GM13977 (cell line): ENCODE measurements around the gene ATXN2L.
"Not testable (repeated sequence)": the region's sequence is repeated elsewhere in the genome, so short reads cannot be mapped to it uniquely, and the experiment has no call there.

Experiments used
- DNase-seq: peaks from one replicate; pipeline ENCODE4 v3.0.0; 2012; ENCODE audit warnings: low spot score
- in situ Hi-C: fragments of 300-500 bp; cut with MboI; formaldehyde crosslinking; loops from one replicate; pipeline ENCODE4 v1.12.0; 2022; ENCODE audit warnings: low sequenced_read_pairs, low pct_unique_long_range_greater_than_20kb, mixed read lengths, inconsistent platforms; ENCODE audit not compliant: unreplicated experiment
- TF ChIP-seq, protein P1 (sequence below): IDR thresholded peaks from 2 replicates; pipeline ENCODE4 v1.5.1; 2012; ENCODE audit warnings: mild to moderate bottlenecking, control low read depth; ENCODE audit not compliant: insufficient read depth; ENCODE audit errors: extremely low read depth, missing control alignments

Gene ATXN2L

DNA sequence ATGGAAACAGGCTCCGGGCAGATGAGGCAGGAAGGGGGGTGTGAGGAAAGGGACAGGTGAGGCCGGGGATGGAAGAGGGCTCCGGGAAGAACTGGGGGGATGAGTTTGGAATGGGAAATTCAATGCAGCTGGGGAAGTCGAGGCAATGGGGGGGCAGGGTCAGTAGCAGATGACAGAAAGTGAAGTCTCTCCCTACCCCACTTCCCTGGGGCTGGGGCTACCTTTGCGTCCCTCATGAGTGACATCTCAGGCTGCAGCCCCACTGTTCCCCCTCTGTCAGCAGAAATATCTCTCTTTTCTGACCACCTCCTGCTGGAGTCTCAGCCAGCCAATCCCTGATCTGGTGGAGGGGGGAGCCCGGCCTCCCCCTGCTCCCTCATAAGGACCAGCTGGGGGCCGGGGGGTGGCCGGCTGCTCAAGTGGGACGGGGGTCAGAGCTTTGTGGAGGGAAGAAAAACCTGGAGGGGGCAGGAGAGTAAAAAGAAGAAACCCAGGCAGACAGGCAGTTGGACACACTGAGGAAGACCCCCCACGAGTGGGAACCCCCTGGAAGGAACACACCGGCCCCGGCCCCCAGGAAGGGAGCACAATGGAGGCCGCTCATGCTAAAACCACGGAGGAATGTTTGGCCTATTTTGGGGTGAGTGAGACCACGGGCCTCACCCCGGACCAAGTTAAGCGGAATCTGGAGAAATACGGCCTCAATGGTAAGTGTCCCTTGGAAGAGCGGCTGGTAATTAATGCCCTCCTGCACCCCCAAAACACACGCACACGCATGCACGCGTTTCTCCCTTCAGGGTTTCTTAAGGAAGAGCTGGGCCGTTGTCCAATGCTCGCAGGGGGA lies 55.5 kb downstream of the ATXN2L start, which contains the start of gene ATP2A1:
ATP2A1 (plus strand) TSS at position 406 of the 844 bp plus-strand sequence; CDS start at position 590, 184 bp downstream.
- in situ Hi-C loops = loop anchor here (10.0 kb wide), 1 partner anchor 66 kb away; no protein-coding TSS in a partner anchor
- TF ChIP-seq, protein P1, sequence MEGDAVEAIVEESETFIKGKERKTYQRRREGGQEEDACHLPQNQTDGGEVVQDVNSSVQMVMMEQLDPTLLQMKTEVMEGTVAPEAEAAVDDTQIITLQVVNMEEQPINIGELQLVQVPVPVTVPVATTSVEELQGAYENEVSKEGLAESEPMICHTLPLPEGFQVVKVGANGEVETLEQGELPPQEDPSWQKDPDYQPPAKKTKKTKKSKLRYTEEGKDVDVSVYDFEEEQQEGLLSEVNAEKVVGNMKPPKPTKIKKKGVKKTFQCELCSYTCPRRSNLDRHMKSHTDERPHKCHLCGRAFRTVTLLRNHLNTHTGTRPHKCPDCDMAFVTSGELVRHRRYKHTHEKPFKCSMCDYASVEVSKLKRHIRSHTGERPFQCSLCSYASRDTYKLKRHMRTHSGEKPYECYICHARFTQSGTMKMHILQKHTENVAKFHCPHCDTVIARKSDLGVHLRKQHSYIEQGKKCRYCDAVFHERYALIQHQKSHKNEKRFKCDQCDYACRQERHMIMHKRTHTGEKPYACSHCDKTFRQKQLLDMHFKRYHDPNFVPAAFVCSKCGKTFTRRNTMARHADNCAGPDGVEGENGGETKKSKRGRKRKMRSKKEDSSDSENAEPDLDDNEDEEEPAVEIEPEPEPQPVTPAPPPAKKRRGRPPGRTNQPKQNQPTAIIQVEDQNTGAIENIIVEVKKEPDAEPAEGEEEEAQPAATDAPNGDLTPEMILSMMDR = no peak

DNA sequence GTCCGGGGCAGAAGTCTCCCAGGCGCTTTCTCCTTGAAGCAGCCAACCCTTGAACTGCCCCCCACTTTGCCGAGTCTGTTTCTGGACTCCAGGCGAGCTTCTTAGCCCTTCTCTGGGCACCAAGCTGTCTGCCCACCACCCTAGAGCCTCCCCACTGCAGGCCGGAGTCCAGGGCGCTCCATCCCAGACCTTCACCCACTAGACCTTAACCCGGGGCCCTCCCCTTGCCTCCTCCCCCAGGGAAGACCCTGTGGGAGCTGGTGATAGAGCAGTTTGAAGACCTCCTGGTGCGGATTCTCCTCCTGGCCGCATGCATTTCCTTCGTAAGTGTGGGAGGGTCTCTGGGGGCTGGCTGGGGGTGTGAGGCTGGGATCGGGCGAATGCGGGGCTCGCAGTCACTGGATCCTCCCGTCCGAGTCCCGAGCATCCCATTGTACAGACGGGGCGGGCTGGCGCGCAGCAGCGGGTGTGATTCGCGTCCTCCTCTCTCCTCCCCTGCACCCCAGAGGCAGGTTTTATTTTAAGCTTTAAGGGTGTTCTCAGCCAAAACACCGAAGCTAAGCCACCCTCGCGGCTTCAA lies 56.6 kb downstream of the ATXN2L start:
- no peak for DNase-seq
- TF ChIP-seq, protein P1 = no peak
- in situ Hi-C loops = loop anchor here (10.0 kb wide), 1 partner anchor 65 kb away; no protein-coding TSS in a partner anchor

More for the DNA sequence above, 55.5 kb downstream of the ATXN2L start, which contains the start of gene ATP2A1:
- DNase-seq = no peak

DNA sequence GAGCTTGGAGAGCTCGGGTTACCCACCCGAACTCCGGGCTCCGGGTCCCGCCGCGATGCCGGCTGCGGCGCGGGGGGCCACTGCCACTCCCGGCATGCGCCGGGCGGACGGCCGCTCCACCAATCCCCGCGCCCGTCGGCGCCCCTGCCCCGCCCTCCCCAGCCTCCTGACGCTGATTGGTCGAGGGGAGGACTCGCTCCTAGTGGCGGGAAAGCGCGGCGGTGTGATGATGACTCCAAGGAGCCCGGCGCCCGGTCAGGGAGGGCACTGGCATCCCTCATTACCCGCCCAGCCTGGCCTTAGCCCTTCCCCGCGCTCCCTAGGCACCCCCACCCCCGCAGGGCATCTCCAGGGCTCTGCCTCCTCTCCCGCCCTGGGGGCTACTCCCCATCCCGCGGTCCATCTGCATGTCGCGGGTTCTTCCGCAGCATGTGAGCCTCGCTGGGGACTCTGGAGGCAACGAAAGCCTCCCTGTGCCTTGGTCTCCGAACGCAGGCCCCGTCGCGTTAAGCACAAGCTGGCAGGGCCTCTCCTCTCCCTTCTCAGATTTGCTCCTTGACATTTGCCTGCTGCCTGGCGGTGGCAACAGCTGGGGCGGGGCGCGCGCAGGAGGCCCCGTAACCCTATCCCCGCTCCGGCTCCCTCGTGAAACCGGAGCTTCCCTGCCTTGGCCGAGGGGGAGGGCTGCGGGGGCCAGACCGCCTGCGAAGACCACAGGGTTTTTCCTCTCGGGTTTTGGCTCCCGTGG lies 57.2 kb downstream of the ATXN2L start:
- peak; percentile 98 for DNase-seq
- TF ChIP-seq, protein P1 = no peak
- in situ Hi-C loops = loop anchor here (10.0 kb wide), 1 partner anchor 65 kb away; no protein-coding TSS in a partner anchor

DNA sequence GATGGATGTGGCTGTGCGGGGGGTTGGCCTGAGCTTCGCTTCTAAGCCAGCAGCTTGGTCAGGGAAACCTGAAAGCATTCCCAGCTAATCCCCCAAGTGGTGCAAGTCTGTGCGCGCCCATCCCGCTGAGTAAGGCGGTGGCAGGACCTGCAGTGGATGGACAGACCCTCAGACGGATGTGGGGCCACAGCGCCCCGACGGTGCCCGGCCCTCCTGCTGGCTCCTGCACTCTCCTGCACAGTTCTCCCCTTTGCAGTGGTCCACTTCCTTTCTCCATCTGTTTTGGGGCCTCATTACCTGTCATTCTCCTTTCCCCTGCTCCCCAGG lies 57.8 kb downstream of the ATXN2L start:
- in situ Hi-C loops = no loop called here
- DNase-seq = no peak
- TF ChIP-seq, protein P1 = no peak

DNA sequence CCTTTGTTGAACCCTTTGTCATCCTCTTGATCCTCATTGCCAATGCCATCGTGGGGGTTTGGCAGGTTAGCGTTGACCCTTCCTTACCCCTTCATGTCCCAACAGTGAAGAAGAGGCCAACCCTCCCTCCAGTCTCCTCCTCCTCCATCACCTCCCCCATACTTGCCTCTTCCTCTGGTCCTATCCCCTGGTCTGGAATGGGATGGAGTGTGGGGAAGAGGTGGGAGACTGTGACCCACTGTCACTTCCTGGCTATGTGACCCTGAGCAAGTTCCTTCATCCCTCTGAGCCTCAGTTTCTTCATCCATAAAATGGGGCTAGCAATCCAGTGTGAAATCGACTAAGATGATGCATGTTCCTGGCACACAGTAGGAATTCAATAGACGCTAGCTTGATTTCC lies 58.2 kb downstream of the ATXN2L start:
- no peak for DNase-seq
- in situ Hi-C loops = no loop called here
- TF ChIP-seq, protein P1 = no peak

DNA sequence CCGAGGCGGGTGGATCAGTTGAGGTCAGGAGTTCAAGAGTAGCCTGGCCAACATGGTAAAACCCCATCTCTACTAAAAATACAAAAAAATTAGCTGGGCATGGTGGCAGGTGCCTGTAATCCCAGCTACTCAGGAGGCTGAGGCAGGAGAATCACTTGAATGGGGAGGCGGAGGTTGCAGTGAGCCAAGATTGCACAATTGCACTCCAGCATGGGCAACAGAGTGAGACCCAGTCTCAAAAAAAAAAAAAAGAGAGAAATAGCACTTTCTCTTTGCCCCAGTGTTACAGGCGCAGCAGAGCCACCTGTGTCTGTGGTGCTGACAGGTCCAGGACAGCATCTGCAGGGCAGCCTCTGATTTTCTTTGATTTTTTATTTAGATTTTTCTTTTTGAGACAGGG lies 58.8 kb downstream of the ATXN2L start:
- in situ Hi-C loops, DNase-seq: not testable (repeated sequence)
